GM21723 (cell line): ENCODE measurements around the gene UBXN1.

Source experiments
- ATAC-seq: cut with Tn5 transposase; IDR thresholded peaks from one replicate; pipeline ENCODE4 v1.9.1; 2021; ENCODE audit warnings: mild to moderate bottlenecking, moderate library complexity; ENCODE audit not compliant: unreplicated experiment

UBXN1 gene

DNA sequence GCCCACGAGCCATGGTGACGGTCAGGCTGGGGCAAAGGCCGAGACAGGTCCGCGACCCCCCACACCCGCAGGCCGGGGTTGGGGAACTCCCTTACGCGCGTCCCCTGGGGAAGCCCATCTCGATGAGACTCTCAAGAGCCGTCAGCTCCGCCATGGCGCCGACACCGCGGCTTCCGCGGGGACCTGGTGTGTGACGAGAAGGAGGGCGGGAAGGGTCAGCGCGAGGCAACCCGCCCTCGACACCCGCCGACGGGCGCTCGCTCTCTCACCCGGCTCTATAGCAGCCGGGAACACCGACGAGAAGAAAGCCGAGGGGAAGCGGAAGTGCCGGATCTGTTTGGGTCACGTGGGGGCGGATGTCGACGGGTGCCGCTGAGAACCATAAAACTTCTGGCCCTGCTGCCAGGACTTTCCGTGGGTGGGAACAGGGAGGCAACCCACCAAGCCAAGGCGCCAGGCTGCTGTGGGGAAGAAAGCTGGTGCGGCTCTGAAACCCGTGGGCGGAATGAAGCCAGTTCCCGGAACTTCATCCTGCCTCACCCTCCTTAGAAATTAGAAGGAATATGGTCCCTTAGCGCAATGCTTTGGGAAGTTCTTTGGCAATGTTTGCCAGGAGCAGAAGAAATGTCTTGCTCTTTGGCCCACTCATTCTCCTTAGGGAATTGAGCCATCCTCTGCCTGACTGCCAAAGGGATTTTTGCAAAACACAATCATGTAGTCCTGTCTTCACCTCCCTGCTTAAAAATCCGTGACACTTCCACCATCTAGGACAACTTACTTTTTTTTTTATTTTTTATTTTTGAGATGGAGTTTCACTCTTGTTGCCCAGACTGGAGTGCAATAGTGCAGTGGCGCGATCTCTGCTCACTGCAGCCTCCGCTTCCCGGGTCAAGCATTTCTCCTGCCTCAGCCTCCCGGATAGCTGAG is at the start of gene UBXN1:
UBXN1 (minus strand) TSS at position 304 of the 927 bp plus-strand sequence; CDS start at position 154, 150 bp downstream.
- peak; percentile 77 for ATAC-seq

DNA sequence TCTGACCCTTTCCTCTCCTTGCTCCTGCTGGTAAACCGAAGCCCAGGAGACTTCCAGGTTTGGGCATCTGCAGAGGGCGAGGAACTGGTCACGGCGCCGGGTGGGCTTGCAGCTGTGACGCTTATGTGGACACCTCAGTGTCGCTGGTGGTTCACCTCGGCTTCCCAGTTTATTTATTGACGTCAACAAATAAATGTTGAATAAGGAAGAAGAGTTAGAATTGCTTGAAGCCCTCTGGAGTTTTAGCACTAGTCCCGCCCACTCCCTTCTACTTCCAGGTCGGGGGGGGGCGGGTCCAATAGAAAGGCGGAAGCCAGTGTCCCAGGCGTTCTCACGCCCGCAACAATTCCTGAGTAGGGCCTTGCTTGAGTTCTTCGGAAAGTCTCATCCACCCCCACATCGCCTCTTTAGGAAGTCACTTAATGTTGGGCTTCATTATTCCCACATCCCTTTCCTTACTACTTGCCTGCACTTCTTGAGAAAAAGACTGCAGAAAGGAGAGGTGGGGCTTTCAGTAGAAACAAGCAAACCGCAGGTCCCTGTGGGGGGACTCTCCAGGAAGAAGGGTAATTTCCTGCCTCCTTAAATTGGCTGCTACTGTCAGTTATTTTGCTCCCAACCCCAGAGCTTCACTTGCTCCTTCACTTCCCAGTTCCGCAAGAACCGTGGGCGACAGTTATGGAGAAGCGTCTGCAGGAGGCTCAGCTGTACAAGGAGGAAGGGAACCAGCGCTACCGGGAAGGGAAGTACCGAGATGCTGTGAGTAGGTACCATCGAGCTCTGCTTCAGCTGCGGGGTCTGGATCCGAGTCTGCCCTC is 49.5 kb upstream of the UBXN1 start, which contains the start of gene TTC9C:
TTC9C (plus strand) TSS at position 316 of the 818 bp plus-strand sequence; CDS start at position 679, 363 bp downstream.
- peak; percentile 27 for ATAC-seq

- ATAC-seq, result peak; percentile 52
Measured at GRCh38 chr11:62727872-62728170, 48.9 kb upstream of the UBXN1 start.

DNA sequence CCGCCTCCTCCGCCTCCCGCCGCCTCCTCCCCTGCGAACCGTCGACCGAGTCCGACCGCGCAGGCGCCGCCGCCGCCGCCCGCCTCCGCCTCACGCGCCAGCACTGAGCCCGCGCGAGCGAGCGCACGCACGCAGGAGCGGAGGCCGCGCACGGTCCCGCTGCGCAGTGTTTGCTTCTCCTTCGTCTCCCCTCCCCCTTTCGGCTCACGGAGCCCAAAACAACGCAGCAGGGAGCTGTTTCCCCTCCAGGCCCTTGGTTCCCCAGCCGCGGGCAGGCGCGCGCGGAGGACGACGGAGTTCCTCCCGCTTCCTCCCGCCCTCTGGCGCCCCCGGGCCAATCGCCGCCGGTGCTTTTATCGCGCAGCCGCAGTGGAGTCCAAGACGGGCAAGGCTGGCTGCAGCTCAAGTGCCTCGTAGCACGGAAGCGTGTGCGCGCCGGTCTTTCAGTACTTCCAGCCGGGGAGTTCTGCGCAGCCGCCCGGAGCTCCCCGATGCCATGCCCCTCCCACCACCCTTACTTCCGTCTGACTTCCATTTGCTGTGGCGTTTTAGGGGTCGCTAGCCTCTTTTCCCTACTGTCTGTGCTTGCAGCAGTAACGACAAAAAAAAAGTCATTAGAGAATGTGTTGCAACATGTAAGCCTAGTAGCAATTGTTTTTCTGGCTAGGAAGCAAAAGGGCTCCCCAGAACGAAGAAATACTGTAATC is 48.4 kb upstream of the UBXN1 start, which contains the start of gene HNRNPUL2:
HNRNPUL2 (minus strand) TSS at position 293 of the 707 bp plus-strand sequence. CDS start 301 bp downstream, outside the sequence.
- peak; percentile 70 for ATAC-seq

DNA sequence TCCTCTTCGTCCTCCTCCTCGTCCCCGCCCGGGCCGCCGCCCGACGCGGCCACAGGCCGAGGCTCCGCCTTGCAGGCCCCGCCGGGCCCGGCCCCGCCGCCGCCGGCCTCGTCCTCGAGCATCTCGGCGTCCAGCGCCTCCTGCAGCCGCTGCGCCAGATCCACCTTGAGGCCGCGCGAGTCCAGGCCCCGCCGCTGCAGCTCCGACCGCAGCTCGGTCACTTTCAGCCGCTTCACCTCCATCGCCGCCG is 48.0 kb upstream of the UBXN1 start:
- ATAC-seq, result peak; percentile 12

GRCh38 chr11:62726156-62726914 is 47.5 kb upstream of the UBXN1 start:
- peak; percentile 3 for ATAC-seq

DNA sequence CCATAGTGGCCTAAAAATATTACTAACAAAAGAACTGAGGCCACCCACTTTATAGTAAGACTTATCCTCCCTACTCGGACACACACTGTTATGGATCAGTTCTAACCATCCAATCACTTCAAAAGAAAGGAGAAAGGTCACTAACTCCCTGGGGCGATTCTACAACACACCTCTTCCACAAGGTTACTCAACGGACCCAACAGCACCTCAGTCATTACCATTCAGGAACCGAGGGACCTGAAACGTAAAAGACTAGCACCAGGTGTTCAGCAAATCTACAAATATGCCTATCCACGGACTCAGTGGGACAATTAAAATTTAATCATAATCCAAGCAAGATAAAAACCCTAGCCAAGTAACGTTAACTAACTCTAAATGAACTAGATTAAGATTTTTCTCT is 46.8 kb upstream of the UBXN1 start:
- no peak for ATAC-seq

- no peak for ATAC-seq
Measured at GRCh38 chr11:62724171-62724570, 45.3 kb upstream of the UBXN1 start.

- ATAC-seq, result no peak
Measured at GRCh38 chr11:62721994-62722393, 43.1 kb upstream of the UBXN1 start.

DNA sequence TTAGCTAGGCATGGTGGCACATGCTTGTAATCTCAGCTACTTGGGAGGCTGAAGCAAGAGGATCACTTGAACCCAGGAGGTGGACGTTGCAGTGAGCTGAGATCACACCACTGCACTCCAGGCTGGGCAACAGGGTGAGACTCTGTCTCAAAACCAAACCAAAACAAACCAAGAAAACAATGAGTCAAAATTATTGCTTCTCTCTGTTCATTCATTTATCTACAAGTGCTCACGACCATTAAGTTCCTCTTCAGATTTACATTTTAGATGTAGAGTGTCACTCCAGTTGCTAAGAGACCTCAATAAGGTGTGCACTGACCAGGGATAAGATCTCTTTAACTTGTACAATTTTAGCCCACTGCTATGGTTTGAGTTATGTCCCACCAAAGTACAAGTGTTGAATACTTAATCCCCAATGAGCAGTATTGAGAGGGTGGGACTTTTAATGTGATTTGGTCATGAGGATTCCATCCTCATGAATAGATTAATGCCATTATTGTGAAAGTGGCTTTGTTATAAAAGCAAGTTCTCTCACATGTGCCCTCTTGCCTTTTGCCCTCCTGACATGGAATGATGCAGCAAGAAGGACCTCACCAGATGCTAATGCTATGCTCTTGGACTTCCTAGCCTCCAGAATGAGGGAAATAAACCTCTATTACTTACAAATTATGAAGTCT is 40.6 kb upstream of the UBXN1 start:
- no peak for ATAC-seq

DNA sequence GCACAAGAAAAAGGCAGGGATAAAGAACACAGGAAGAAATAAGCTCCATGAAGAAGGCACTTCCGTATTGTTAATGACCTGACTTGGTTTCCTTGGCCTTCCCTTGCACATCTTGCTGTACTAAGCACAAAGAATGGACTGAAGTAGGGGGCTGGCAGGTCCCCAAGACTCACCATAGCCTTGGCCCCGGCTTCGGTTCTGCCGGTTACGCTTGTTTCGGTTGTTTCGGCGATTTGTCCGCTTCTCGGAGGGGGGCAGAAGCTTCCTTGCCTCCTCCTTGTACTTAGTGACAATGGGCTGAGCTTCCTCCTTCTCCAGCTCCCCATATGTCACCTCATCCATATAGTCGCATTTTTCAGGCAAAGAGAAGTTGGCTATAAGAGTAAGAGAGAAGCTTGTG is 37.9 kb upstream of the UBXN1 start:
- ATAC-seq, result no peak

DNA sequence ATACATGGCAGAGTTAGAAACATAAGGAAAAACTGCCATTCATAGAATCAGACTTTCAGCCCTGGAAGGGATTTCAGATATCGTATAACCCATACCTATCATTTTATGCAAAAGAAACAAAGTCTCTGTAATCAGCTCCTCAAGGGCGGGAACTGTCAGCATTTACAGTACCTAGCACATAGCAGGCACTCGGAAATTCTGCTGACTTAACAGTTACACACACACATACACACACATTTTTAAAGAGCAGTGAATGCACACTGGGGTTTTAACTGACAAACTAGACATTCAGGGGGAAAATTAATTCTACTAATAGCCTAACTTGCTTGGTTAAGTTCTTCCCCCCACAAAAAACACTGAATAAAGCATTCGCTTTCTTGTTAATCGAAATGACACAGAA is 37.3 kb upstream of the UBXN1 start:
- no peak for ATAC-seq

- ATAC-seq, result no peak
Measured at GRCh38 chr11:62715150-62716130, 36.6 kb upstream of the UBXN1 start.

GRCh38 chr11:62713343-62713742 is 34.5 kb upstream of the UBXN1 start:
- no peak for ATAC-seq

GRCh38 chr11:62712861-62713260 is 34.0 kb upstream of the UBXN1 start:
- ATAC-seq, result no peak

GRCh38 chr11:62712276-62712812 is 33.5 kb upstream of the UBXN1 start:
- no peak for ATAC-seq

DNA sequence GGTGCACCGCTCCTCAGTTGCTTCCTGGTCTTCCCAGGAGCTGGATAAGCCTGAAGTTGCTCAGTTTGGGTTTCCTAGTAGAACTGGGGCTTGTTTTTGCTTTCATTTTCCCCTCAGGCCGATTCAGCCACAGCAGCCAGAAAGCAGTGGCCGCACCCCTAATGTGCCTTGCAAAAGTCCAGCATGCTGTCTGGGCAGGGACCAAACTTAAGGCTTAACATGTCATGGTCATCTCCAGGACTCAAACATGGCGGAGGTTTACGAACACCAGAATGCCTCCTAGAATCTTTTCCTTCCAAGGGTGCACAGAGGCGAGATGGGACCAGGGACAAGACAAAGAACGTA is 31.1 kb upstream of the UBXN1 start:
- no peak for ATAC-seq

DNA sequence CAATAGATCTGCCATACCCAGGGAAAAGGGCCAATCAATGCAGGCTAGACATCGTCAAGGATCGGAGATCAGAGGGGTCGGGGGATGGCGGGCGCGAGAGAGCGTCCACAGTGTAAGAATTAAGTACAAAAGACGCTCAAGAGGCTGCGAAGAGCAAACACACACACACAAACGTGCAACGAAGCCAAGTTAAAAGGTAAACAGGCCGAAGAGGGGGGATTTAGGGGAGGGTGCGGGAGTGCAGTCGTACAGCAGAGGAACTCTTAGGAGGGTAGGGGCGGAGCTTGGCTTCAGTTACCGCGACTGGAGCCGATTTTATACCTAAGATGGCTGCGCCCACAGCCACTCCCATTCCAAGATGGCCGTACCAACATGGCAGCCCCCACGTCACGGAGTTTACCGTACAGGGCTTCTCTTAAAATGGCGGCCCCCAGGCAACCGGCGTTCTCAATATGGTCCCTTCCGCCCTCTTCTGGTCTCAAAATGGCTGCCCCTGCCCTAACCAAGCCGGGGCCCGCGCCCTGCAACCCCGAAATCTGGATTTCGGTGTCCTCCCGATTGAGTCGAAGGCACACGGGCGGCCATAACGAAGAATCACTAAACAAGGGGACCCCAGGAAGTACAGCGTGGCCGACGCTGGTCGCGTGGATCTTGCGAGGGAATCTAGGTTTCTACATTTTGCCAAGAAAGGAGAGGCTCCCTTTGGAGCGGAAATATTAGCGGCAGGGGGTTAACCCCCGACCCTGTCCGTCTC is 30.6 kb upstream of the UBXN1 start:
- peak; percentile 66 for ATAC-seq
